IMR-90 (cell line): ENCODE results near the gene ALK. TPM values are rescaled to one million over a fixed set of nuclear protein-coding genes. Genes with fewer than 3 reads are reported as not detected.

Experiments used
- ATAC-seq: fragments of 200-7000 bp; cut with Tn5 transposase; 2 replicates; pipeline ENCODE4 v1.9.1; 2020; ENCODE audit warnings: low read depth, mild to moderate bottlenecking, moderate library complexity
- BruUV-seq: library from RNA; stranded (reverse); fragments of 400-500 nt; replicated peaks from 2 replicates; lab custom pipeline; 2021; lab: Mats Ljungman, UMichigan
- CTCF ChIA-PET: fragments of 300-600 bp; formaldehyde crosslinking; extraction: SDS; loops from one replicate; lab custom pipeline; 2021; ENCODE audit warnings: antibody characterized with exemption; lab: Yijun Ruan, JAX
- POLR2A ChIA-PET: fragments of 300-600 bp; sonication (Branson Sonifier 250); formaldehyde crosslinking; loops from one replicate; lab custom pipeline; 2022; ENCODE audit warnings: antibody characterized with exemption; ENCODE audit not compliant: unreplicated experiment; lab: Charles Lee
- DNase-seq: peaks from one replicate; pipeline ENCODE4 v3.0.0; 2013
- H2AFZ ChIP-seq: replicated peaks from 2 replicates; pipeline ENCODE3; 2013; ENCODE audit warnings: low read length, mild to moderate bottlenecking; ENCODE audit not compliant: poor library complexity
- H2AK5ac ChIP-seq: 2 replicates; pipeline ENCODE4 v1.6.1; 2013; ENCODE audit warnings: low read depth, low read length, inconsistent platforms
- H2AK9ac ChIP-seq: replicated peaks from 2 replicates; pipeline ENCODE3; 2013; ENCODE audit warnings: mild to moderate bottlenecking, low read depth, low read length, moderate library complexity; ENCODE audit not compliant: poor library complexity
- H2BK120ac ChIP-seq: 2 replicates; pipeline ENCODE4 v1.6.1; 2013; ENCODE audit warnings: low read depth, low read length, inconsistent platforms
- H2BK15ac ChIP-seq: 3 replicates; pipeline ENCODE4 v1.6.1; 2013; ENCODE audit warnings: low read depth, low read length, inconsistent platforms
- H2BK20ac ChIP-seq: 2 replicates; pipeline ENCODE4 v1.6.1; 2013; ENCODE audit warnings: low read depth, mild to moderate bottlenecking, inconsistent platforms, low read length, moderate library complexity
- H2BK5ac ChIP-seq: 2 replicates; pipeline ENCODE4 v1.6.1; 2013; ENCODE audit warnings: mild to moderate bottlenecking, low read depth, low read length, inconsistent platforms; ENCODE audit not compliant: poor library complexity, severe bottlenecking
- H3K14ac ChIP-seq: replicated peaks from 2 replicates; pipeline ENCODE4 v1.6.1; 2013; ENCODE audit warnings: low read depth, low read length, inconsistent platforms
- H3K18ac ChIP-seq: 2 replicates; pipeline ENCODE4 v1.6.1; 2013; ENCODE audit warnings: low read depth, low read length, control low read depth
- H3K23ac ChIP-seq: 2 replicates; pipeline ENCODE4 v1.6.1; 2013; ENCODE audit warnings: low read depth, low read length, inconsistent platforms
- H3K27ac ChIP-seq: 2 replicates; pipeline ENCODE4 v1.5.1; 2013; ENCODE audit warnings: mild to moderate bottlenecking, control low read depth, low read length; ENCODE audit not compliant: insufficient read depth
- H3K27me3 ChIP-seq: 2 replicates; pipeline ENCODE4 v1.6.1; 2013; ENCODE audit warnings: low read length; ENCODE audit not compliant: control insufficient read depth, insufficient read depth
- H3K36me3 ChIP-seq: 2 replicates; pipeline ENCODE4 v1.6.1; 2013; ENCODE audit warnings: low read length, mixed read lengths; ENCODE audit not compliant: control insufficient read depth, insufficient read depth
- H3K4ac ChIP-seq: 2 replicates; pipeline ENCODE4 v1.6.1; 2013; ENCODE audit warnings: low read depth, low read length, inconsistent platforms
- H3K4me1 ChIP-seq: 2 replicates; pipeline ENCODE4 v1.6.1; 2013; ENCODE audit warnings: low read length, mixed read lengths; ENCODE audit not compliant: control insufficient read depth, insufficient read depth
- H3K4me2 ChIP-seq: 2 replicates; pipeline ENCODE4 v1.6.1; 2013; ENCODE audit warnings: low read depth, mild to moderate bottlenecking, control low read depth, low read length, moderate library complexity
- H3K4me3 ChIP-seq: 2 replicates; pipeline ENCODE4 v1.5.1; 2013; ENCODE audit warnings: low read depth, mild to moderate bottlenecking, control low read depth, low read length, moderate library complexity; ENCODE audit not compliant: insufficient read depth
- H3K56ac ChIP-seq: 2 replicates; pipeline ENCODE4 v1.6.1; 2013; ENCODE audit warnings: low read length, inconsistent platforms; ENCODE audit not compliant: insufficient read depth; ENCODE audit errors: extremely low read depth
- H3K79me1 ChIP-seq, 2 experiments: 2 replicates each; pipeline ENCODE4 v1.6.1; 2013; ENCODE audit warnings: low read length in 2 of 2, inconsistent platforms in 1 of 2, low read depth in 1 of 2
- H3K9ac ChIP-seq: 2 replicates; pipeline ENCODE4 v1.6.1; 2013; ENCODE audit warnings: low read depth, low read length, control low read depth
- H3K9me1 ChIP-seq: 2 replicates; pipeline ENCODE4 v1.6.1; 2013; ENCODE audit warnings: low read length, inconsistent platforms; ENCODE audit not compliant: insufficient read depth
- H3K9me3 ChIP-seq: 2 replicates; pipeline ENCODE4 v1.6.1; 2013; ENCODE audit warnings: low read length; ENCODE audit not compliant: control insufficient read depth, insufficient read depth
- H4K20me1 ChIP-seq: 2 replicates; pipeline ENCODE4 v1.6.1; 2013; ENCODE audit warnings: low read length, inconsistent platforms; ENCODE audit not compliant: insufficient read depth
- H4K5ac ChIP-seq: 2 replicates; pipeline ENCODE4 v1.6.1; 2013; ENCODE audit warnings: mild to moderate bottlenecking, low read depth, low read length, control low read depth
- H4K8ac ChIP-seq, 2 experiments: 2 replicates each; pipeline ENCODE4 v1.6.1; 2013; ENCODE audit warnings: low read depth in 2 of 2, low read length in 2 of 2, control low read depth in 1 of 2, inconsistent platforms in 1 of 2
- H4K91ac ChIP-seq: 2 replicates; pipeline ENCODE4 v1.6.1; 2013; ENCODE audit warnings: low read depth, low read length, inconsistent platforms; ENCODE audit not compliant: insufficient read depth
- BHLHE40 ChIP-seq: fragments of 150-350 bp; IDR thresholded peaks from 2 replicates; pipeline ENCODE4 v1.6.1; 2016; ENCODE audit warnings: mild to moderate bottlenecking, low read depth, low read length
- CEBPB ChIP-seq: IDR thresholded peaks from 2 replicates; pipeline ENCODE4 v1.6.1; 2012; ENCODE audit warnings: low read depth, low read length, improper control_type of control experiment
- CHD1 ChIP-seq: IDR thresholded peaks from 2 replicates; pipeline ENCODE4 v1.6.1; 2012; ENCODE audit warnings: low read depth, low read length, improper control_type of control experiment
- FOS ChIP-seq: fragments of 150-350 bp; IDR thresholded peaks from 2 replicates; pipeline ENCODE4 v1.6.1; 2016; ENCODE audit warnings: low read depth, low read length
- MAFK ChIP-seq: IDR thresholded peaks from 2 replicates; pipeline ENCODE4 v1.6.1; 2012; ENCODE audit warnings: low read depth, low read length, improper control_type of control experiment
- MAZ ChIP-seq: IDR thresholded peaks from 2 replicates; pipeline ENCODE4 v1.6.1; 2012; ENCODE audit warnings: low read depth, mild to moderate bottlenecking, low read length, improper control_type of control experiment, moderate library complexity, borderline replicate concordance
- MXI1 ChIP-seq: IDR thresholded peaks from 2 replicates; pipeline ENCODE4 v1.6.1; 2012; ENCODE audit warnings: low read depth, mild to moderate bottlenecking, low read length, moderate library complexity, borderline replicate concordance
- NFE2L2 ChIP-seq: fragments of 150-350 bp; IDR thresholded peaks from 2 replicates; pipeline ENCODE4 v1.6.1; 2016; ENCODE audit warnings: low read depth, mild to moderate bottlenecking, low read length
- POLR2A ChIP-seq: IDR thresholded peaks from 2 replicates; pipeline ENCODE4 v1.6.1; 2012; ENCODE audit warnings: mild to moderate bottlenecking, low read depth, low read length
- RAD21 ChIP-seq: IDR thresholded peaks from 2 replicates; pipeline ENCODE4 v1.6.1; 2012; ENCODE audit warnings: low read length, improper control_type of control experiment
- RCOR1 ChIP-seq: IDR thresholded peaks from 2 replicates; pipeline ENCODE4 v1.6.1; 2012; ENCODE audit warnings: mild to moderate bottlenecking, low read length, improper control_type of control experiment; ENCODE audit not compliant: insufficient replicate concordance
- RFX5 ChIP-seq: IDR thresholded peaks from 2 replicates; pipeline ENCODE4 v1.8.0; 2012; ENCODE audit warnings: low read depth, mild to moderate bottlenecking, low read length, moderate library complexity
- SMC3 ChIP-seq: fragments of 150-350 bp; IDR thresholded peaks from 2 replicates; pipeline ENCODE4 v1.6.1; 2016; ENCODE audit warnings: low read depth, mild to moderate bottlenecking, antibody characterized with exemption, low read length, moderate library complexity
- WGBS, 2 experiments: methylation state at CpG; one replicate each; pipeline versions ENCODE4 v1.1.5 to v1.1.7; 2013; ENCODE audit warnings: missing lambda C conversion rate in 2 of 2; ENCODE audit not compliant: insufficient read length in 1 of 2; ENCODE audit errors: extremely low coverage in 2 of 2; 5-methylcytosine and 5-hydroxymethylcytosine counted together
- dilution Hi-C: fragments of 300-500 bp; cut with HindIII; formaldehyde crosslinking; loops from one replicate; pipeline ENCODE4 v1.14.3; 2018; ENCODE audit warnings: low sequenced_read_pairs; ENCODE audit not compliant: unreplicated experiment
- in situ Hi-C: fragments of 300-500 bp; cut with MboI; formaldehyde crosslinking; loops from 3 replicates; pipeline ENCODE4 v1.14.3; 2019; ENCODE audit warnings: low sequenced_read_pairs, inconsistent platforms, mixed read lengths
- intact Hi-C: fragments of 100-400 bp; cut with micrococcal nuclease; formaldehyde crosslinking; loops from 2 replicates; pipeline ENCODE4 v1.10.0; 2022
- polyA plus RNA-seq, 3 experiments: library from polyadenylated mRNA; depleted of rRNA; stranded (reverse); fragments of >200 nt; gene quantifications; 2 replicates each; pipeline ENCODE4 v1.2.3, GENCODE V29; 2012; ENCODE audit warnings: low replicate concordance in 1 of 3
- total RNA-seq: library from RNA; depleted of rRNA; stranded (reverse); fragments of >200 nt; gene quantifications from 2 replicates; pipeline ENCODE4 v1.2.3, GENCODE V29; 2012
- TF ChIP-seq, protein P1 (sequence below): conservative IDR thresholded peaks from 2 replicates; pipeline ENCODE4 v1.5.1; 2012; ENCODE audit warnings: mild to moderate bottlenecking, low read depth, low read length, improper control_type of control experiment
- TF ChIP-seq, protein P2 (sequence below): fragments of 150-350 bp; IDR thresholded peaks from 2 replicates; pipeline ENCODE4 v1.6.1; 2016; ENCODE audit warnings: low read depth, mild to moderate bottlenecking, low read length, moderate library complexity, borderline replicate concordance
- TF ChIP-seq, protein P3 (sequence below): fragments of 150-350 bp; IDR thresholded peaks from 2 replicates; pipeline ENCODE4 v1.6.1; 2017; ENCODE audit warnings: mild to moderate bottlenecking, antibody characterized with exemption, low read length, low read depth

Gene ALK
- total and polyA plus RNA-seq, 2 of the 4 experiments (the other 2 are of a cell fraction) = not detected

DNA sequence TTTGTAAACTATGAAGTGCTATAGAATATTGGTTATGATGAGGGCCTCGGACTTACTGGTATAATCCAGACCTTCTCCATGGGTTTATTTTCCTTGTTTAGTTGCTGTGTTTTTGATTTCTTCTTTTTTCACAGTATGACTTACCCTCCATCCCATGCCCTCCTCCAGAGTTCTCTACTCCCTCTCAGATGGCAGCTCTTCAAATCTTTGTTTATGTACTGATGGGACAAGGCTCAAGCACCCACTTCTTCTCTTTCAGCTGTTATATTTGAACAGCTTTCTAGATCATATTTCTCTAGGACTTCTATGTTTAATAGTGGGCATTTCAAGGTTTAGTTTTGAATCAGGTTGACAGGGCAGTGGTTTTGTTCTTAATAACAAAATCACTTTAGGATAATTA, 762.3 kb downstream of the ALK start:
- no peak overlapping the region for H2BK120ac ChIP-seq
- WGBS, 2 experiments = no CpG with 5 or more reads among the region's 1 CpG
- H2BK15ac ChIP-seq = no peak overlapping the region
- H4K8ac ChIP-seq = no peak overlapping the region
- POLR2A ChIA-PET = no interaction called here
- H3K4me3 ChIP-seq = no peak overlapping the region
- H3K56ac ChIP-seq = no peak overlapping the region
- H4K5ac ChIP-seq = no peak overlapping the region
- no peaks in the 10 kb centered on the region for H4K20me1 ChIP-seq
- no peaks in the 10 kb centered on the region for H3K9me1 ChIP-seq
- ATAC-seq (no peak; the same call in 1 of the 2 replicates), DNase-seq (no peak)
- H3K18ac ChIP-seq = no peak overlapping the region
- no peak overlapping the region for H3K4ac ChIP-seq
- H3K27ac ChIP-seq = no peak overlapping the region
- intact Hi-C loops (no loop called here), in situ Hi-C loops (no loop called here), dilution Hi-C loops (no loop called here)
- CTCF ChIA-PET = no interaction called here
- no peak overlapping the region for H2AK5ac ChIP-seq
- no TSS peak for BruUV-seq
- H3K4me2 ChIP-seq = no peak overlapping the region
- H2BK20ac ChIP-seq = no peak overlapping the region
- no peak overlapping the region for H4K91ac ChIP-seq
- H3K4me1 ChIP-seq = 0 out of 2 replicates have a peak, but pooled peaks cover 2% of the 10 kb centered on the region
- no peak for TF ChIP-seq FOS
- no peak for TF ChIP-seq RCOR1
- TF ChIP-seq CEBPB = no peak
- no peak for TF ChIP-seq RFX5
- TF ChIP-seq RAD21 = no peak
- TF ChIP-seq, protein P1, sequence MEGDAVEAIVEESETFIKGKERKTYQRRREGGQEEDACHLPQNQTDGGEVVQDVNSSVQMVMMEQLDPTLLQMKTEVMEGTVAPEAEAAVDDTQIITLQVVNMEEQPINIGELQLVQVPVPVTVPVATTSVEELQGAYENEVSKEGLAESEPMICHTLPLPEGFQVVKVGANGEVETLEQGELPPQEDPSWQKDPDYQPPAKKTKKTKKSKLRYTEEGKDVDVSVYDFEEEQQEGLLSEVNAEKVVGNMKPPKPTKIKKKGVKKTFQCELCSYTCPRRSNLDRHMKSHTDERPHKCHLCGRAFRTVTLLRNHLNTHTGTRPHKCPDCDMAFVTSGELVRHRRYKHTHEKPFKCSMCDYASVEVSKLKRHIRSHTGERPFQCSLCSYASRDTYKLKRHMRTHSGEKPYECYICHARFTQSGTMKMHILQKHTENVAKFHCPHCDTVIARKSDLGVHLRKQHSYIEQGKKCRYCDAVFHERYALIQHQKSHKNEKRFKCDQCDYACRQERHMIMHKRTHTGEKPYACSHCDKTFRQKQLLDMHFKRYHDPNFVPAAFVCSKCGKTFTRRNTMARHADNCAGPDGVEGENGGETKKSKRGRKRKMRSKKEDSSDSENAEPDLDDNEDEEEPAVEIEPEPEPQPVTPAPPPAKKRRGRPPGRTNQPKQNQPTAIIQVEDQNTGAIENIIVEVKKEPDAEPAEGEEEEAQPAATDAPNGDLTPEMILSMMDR = no peak
- TF ChIP-seq MAFK = no peak
- TF ChIP-seq SMC3 = no peak
- TF ChIP-seq, protein P2, sequence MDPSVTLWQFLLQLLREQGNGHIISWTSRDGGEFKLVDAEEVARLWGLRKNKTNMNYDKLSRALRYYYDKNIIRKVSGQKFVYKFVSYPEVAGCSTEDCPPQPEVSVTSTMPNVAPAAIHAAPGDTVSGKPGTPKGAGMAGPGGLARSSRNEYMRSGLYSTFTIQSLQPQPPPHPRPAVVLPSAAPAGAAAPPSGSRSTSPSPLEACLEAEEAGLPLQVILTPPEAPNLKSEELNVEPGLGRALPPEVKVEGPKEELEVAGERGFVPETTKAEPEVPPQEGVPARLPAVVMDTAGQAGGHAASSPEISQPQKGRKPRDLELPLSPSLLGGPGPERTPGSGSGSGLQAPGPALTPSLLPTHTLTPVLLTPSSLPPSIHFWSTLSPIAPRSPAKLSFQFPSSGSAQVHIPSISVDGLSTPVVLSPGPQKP = no peak
- no peak for TF ChIP-seq NFE2L2
- no peak for TF ChIP-seq CHD1
- TF ChIP-seq BHLHE40 = no peak
- TF ChIP-seq MXI1 = no peak
- TF ChIP-seq, protein P3, sequence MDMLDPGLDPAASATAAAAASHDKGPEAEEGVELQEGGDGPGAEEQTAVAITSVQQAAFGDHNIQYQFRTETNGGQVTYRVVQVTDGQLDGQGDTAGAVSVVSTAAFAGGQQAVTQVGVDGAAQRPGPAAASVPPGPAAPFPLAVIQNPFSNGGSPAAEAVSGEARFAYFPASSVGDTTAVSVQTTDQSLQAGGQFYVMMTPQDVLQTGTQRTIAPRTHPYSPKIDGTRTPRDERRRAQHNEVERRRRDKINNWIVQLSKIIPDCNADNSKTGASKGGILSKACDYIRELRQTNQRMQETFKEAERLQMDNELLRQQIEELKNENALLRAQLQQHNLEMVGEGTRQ = no peak
- TF ChIP-seq POLR2A = no peak
- TF ChIP-seq MAZ = no peak
- H3K36me3 ChIP-seq = peaks cover 34% of the 10 kb centered on the region
- peaks cover 0 to 2% of the 10 kb centered on the region in 2 experiments; a peak in 1 of 4 replicates for H3K79me1 ChIP-seq
- no peak overlapping the region for H3K9ac ChIP-seq
- no peak overlapping the region for H3K14ac ChIP-seq
- H2AFZ ChIP-seq = no peak overlapping the region
- no peak overlapping the region for H2AK9ac ChIP-seq
- no peaks in the 10 kb centered on the region for H3K27me3 ChIP-seq
- H3K23ac ChIP-seq = no peak overlapping the region
- H2BK5ac ChIP-seq = no peak overlapping the region
- H3K9me3 ChIP-seq = no peaks in the 10 kb centered on the region
